Subcutaneous adipose tissue (tissue), 4 donors: ENCODE measurements around the gene ATP11C. TPM values are rescaled to one million over a fixed set of nuclear protein-coding genes. Genes with fewer than 3 reads are reported as not detected.

Source experiments
- CTCF ChIP-seq: fragments of 450-650 bp; IDR thresholded peaks from one replicate; pipeline ENCODE4 v1.5.1; 2016; ENCODE audit warnings: low read depth, mild to moderate bottlenecking, control low read depth, antibody characterized with exemption, moderate library complexity
- total RNA-seq, 4 donors: library from RNA; depleted of rRNA; stranded (reverse); fragments of >200 nt; gene quantifications; one replicate each; pipeline ENCODE4 v1.1.0, GENCODE V29; 2016

ATP11C gene
- total RNA-seq, 4 donors from 2014 or later, result 35.8 to 52.6 (median 38.6) TPM

DNA sequence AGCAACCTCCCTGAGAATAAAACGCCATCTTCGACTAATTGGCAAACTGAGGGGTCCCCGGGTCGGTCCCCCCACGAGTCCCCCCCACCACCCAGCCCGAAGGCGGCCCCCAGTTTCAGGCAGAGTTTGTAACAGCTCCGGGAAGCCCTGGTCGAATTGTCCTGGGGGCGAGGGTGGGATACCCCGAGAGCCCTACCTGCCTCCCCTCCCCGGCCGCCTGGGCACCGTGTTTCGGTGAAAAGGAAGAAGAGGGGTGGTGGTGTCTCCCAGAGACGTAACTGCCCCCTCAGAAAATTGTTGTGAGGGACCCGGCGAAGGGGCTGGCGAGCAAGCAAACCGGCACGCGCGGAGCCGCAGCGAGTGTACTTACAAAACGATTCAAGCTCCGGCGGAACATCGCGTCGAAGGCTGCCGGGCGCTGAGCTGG lies 1.2 kb downstream of the ATP11C start:
- TF ChIP-seq CTCF, result no peak

DNA sequence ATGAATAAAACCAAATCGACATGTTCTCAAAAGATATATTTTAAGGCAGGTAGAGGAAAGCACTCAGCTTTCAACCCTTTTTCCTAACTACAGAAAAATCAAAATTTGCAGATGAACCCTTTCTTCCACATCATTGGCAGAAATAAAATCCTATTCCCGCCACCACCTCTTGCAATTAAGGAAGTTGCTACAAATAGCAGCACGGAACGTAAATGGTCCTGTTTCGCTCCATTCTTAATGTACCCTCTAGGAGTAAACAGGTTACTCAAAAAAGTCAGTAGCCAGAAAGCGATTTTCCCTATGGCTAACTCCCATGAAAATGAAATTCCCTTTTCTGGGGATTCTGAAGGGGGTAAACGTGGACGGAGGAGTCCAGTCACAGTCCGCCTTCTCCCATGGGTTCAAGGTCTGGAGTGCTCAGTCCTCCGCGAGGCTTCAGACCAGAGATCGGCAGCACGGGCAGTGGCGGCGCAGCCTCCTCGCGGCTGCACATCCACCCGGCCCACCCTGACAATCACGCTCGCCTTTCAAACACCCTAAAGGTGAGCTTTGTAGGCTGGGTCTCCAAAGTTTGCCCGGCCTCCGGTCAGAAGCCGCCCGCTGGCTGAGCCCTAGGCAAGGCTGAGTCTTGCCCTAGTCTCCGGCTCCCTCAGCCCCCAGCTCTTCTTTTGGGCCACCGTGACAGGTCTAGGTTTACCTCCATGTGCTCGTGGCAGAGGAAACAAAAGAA lies 1.8 kb downstream of the ATP11C start:
- no peak for TF ChIP-seq CTCF

GRCh38 chrX:139930401-139930800 lies 2.5 kb downstream of the ATP11C start:
- no peak for TF ChIP-seq CTCF

- TF ChIP-seq CTCF, result no peak
Measured at GRCh38 chrX:139929876-139930275, 3.0 kb downstream of the ATP11C start.

- TF ChIP-seq CTCF, result no peak
Measured at GRCh38 chrX:139924696-139925095, 8.2 kb downstream of the ATP11C start.

DNA sequence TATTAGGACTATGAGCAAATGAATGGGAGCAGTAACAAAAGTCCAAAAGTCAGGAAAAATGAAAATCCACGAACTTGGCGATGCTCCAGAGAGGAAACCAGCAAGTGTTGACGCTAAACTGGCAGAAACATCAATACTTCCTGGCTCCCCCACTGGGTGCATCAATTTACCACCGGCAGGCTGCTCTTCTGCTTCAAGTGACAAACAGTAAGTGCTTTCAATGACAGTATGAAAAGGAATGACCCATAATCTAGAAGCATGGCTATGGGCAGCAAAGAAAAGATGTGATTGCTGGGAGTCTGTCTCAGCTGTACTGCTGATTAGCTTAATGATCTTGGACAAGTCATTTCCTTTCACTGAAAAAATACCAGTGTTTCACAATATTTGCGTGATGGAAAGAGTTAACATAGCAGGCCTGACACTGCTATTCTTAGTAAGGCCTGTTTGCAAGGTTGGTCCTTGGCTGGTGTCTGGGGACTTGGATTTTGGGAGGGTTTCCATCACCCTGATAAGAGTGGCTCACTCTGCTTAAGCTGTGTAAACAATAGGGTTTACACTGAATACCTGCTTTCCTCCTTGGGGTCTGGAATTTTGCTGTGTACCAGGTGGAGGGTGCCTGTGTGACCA lies 8.7 kb downstream of the ATP11C start:
- no peak for TF ChIP-seq CTCF

DNA sequence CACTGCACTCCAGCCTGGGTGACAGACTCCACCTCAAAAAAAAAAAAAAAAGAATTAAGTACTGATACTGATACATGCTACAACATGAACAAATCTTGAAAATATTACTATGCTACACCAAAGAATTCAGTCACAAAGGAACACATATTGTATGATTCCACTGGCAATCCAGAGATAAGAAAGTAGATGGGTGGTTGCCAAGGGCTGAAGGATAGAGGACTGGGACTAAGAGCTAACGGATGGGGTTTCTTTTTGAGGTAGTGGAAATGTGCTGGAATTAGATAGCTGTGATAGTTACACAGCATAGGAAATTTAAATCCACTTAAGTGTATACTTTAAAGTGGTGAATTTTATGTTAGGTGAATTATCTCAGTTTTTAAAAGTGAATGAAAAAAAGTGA lies 12.5 kb downstream of the ATP11C start:
- TF ChIP-seq CTCF, result no peak
